DND-41 (cell line): Measurements from ENCODE around the gene PC.

Experiments
- ATAC-seq: fragments of 200-7000 bp; cut with Tn5 transposase; 3 replicates; pipeline ENCODE4 v1.9.1; 2021; ENCODE audit warnings: low read depth; ENCODE audit not compliant: insufficient read depth
- DNase-seq: peaks from one replicate; pipeline ENCODE4 v3.0.0-alpha.2; 2020
- H2AFZ ChIP-seq: 2 replicates; pipeline ENCODE4 v1.6.0; 2012; ENCODE audit warnings: low read depth, low read length
- H3K27ac ChIP-seq: 2 replicates; pipeline ENCODE4 v1.5.1; 2012; ENCODE audit warnings: low read length, inconsistent platforms
- H3K27me3 ChIP-seq: fragments of 200-600 bp; sonication (generic); 2 replicates; pipeline ENCODE4 v1.6.0; 2012; ENCODE audit warnings: low read length, mild to moderate bottlenecking, inconsistent platforms; ENCODE audit not compliant: insufficient read depth, poor library complexity
- H3K36me3 ChIP-seq: 2 replicates; pipeline ENCODE4 v1.5.1; 2012; ENCODE audit warnings: low read length, inconsistent platforms; ENCODE audit not compliant: insufficient read depth
- H3K4me1 ChIP-seq: 2 replicates; pipeline ENCODE4 v1.5.1; 2012; ENCODE audit warnings: mild to moderate bottlenecking, low read length; ENCODE audit not compliant: insufficient read depth
- H3K4me2 ChIP-seq: 2 replicates; pipeline ENCODE4 v1.6.0; 2012; ENCODE audit warnings: mild to moderate bottlenecking, moderate library complexity, low read length, inconsistent platforms; ENCODE audit not compliant: insufficient read depth
- H3K4me3 ChIP-seq, 2 experiments: fragments of 200-600 bp in 1 of 2; shearing (Covaris generic) in 1 of 2; 2 replicates each; pipeline ENCODE4 v1.5.1; 2012 to 2016; ENCODE audit warnings: inconsistent platforms in 2 of 2, low read length in 2 of 2, mild to moderate bottlenecking in 2 of 2, low read depth in 1 of 2, moderate library complexity in 1 of 2
- H3K79me2 ChIP-seq: 2 replicates; pipeline ENCODE4 v1.6.0; 2012; ENCODE audit warnings: low read length, inconsistent platforms; ENCODE audit not compliant: insufficient read depth
- H3K9ac ChIP-seq: 2 replicates; pipeline ENCODE4 v1.6.0; 2012; ENCODE audit warnings: low read depth, mild to moderate bottlenecking, inconsistent platforms, low read length, moderate library complexity
- H3K9me3 ChIP-seq: 2 replicates; pipeline ENCODE4 v1.5.1; 2012; ENCODE audit warnings: low read length, moderate library complexity, mild to moderate bottlenecking, inconsistent platforms; ENCODE audit not compliant: insufficient read depth, severe bottlenecking
- H4K20me1 ChIP-seq: 2 replicates; pipeline ENCODE4 v1.6.0; 2012; ENCODE audit warnings: low read length; ENCODE audit not compliant: insufficient read depth
- EZH2 ChIP-seq: IDR thresholded peaks from 3 replicates; pipeline ENCODE4 v1.6.1; 2012; ENCODE audit warnings: borderline replicate concordance, low read depth, mild to moderate bottlenecking, moderate library complexity, low read length, inconsistent platforms; ENCODE audit not compliant: severe bottlenecking
- TF ChIP-seq, protein P1 (sequence below): IDR thresholded peaks from 2 replicates; pipeline ENCODE4 v1.5.1; 2012; ENCODE audit warnings: borderline replicate concordance, low read length, moderate library complexity, mild to moderate bottlenecking; ENCODE audit not compliant: poor library complexity, severe bottlenecking; ENCODE audit errors: extremely low read depth

PC gene

DNA sequence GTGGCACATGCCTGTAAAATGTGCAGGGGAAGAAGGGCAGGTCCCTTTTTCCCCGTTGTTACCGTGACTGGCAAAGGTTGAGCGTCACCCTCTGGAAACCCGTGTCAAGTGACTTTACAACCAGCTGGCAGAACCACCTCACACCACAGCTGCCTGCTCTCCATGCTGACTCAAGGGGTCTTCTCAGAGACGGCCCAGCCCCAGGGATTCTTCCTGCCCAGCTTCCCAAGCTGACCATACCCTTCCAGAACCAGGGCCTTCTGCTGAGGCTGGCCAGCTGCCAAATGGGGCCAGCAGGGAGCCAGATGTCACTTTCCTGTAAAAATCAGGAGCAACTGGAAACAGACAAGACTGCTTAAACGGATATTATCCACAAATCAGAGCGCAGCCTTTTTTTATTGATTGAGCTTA lies 6.3 kb downstream of the PC start:
- Histone ChIP-seq H3K36me3 (0 out of 2 replicates have a peak, but pooled peaks cover 6% of the 10 kb centered on the region), H3K4me1 (peaks cover 4% of the 10 kb centered on the region), H3K9me3 (no peaks in the 10 kb centered on the region), H3K27me3 (no peaks in the 10 kb centered on the region), H4K20me1 (no peaks in the 10 kb centered on the region), H3K27ac (no peak overlapping the region), H3K9ac (no peak overlapping the region), H2AFZ (no peak overlapping the region), H3K4me2 (no peak overlapping the region), H3K4me3 (no peak overlapping the region), H3K79me2 (no peaks in the 10 kb centered on the region)
- DNase-seq = no peak
- TF ChIP-seq, protein P1, sequence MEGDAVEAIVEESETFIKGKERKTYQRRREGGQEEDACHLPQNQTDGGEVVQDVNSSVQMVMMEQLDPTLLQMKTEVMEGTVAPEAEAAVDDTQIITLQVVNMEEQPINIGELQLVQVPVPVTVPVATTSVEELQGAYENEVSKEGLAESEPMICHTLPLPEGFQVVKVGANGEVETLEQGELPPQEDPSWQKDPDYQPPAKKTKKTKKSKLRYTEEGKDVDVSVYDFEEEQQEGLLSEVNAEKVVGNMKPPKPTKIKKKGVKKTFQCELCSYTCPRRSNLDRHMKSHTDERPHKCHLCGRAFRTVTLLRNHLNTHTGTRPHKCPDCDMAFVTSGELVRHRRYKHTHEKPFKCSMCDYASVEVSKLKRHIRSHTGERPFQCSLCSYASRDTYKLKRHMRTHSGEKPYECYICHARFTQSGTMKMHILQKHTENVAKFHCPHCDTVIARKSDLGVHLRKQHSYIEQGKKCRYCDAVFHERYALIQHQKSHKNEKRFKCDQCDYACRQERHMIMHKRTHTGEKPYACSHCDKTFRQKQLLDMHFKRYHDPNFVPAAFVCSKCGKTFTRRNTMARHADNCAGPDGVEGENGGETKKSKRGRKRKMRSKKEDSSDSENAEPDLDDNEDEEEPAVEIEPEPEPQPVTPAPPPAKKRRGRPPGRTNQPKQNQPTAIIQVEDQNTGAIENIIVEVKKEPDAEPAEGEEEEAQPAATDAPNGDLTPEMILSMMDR = no peak
- no peak for TF ChIP-seq EZH2
- ATAC-seq = no peak

DNA sequence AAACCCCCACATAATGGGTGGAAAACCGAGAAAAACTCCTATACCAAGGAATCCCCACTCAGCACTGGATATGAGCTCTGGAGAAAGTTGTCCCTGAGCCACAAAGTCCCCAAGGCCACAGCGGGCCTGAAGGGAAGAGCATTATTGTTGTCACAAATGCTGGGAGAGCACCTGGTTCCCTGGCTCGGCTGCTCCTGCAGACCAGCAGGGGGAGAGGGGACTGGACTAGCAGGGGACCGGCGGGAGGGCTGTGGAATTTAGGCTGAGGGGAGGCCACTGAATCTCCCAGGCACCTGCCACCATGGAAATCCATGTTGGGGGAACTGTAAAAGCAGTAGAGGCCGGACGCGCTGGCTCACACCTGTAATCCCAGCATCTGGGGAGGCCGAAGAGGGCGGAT lies 7.0 kb downstream of the PC start:
- ATAC-seq (no peak), DNase-seq (no peak)
- H3K4me1 ChIP-seq = no peaks in the 10 kb centered on the region
- 0 out of 2 replicates have a peak, but pooled peaks cover 3% of the 10 kb centered on the region for H3K36me3 ChIP-seq
- no peak overlapping the region for H2AFZ ChIP-seq
- H4K20me1 ChIP-seq = no peaks in the 10 kb centered on the region
- H3K79me2 ChIP-seq = no peaks in the 10 kb centered on the region
- H3K27me3 ChIP-seq = no peaks in the 10 kb centered on the region
- H3K9ac ChIP-seq = no peak overlapping the region
- H3K4me2 ChIP-seq = no peak overlapping the region
- no peaks in the 10 kb centered on the region for H3K9me3 ChIP-seq
- TF ChIP-seq, protein P1 = no peak
- no peak for TF ChIP-seq EZH2
- H3K27ac ChIP-seq = no peak overlapping the region
- no peak overlapping the region for H3K4me3 ChIP-seq

DNA sequence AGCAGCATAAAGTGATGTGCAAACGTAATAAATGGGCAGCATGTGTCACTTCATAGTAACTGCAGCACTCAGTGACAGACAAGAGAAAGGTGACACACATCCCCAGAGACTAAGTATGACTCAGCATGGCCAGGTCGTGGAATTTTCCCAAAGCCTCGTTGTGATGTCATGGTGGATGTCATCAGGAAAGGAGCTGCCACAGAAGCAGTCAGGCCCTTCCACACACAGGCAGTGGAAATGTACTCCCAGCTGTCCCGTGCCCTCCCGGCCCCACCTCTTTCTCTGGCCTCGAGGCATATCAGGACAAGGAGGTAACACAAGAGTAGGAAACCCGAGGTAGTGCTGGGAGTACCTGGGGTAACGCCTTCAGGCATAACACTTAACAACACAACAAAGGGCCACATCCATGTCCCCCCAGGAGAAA lies 8.1 kb downstream of the PC start:
- H3K27me3 ChIP-seq = no peaks in the 10 kb centered on the region
- 0 out of 2 replicates have a peak, but pooled peaks cover 3% of the 10 kb centered on the region for H3K36me3 ChIP-seq
- H3K9ac ChIP-seq = no peak overlapping the region
- H3K4me1 ChIP-seq = no peaks in the 10 kb centered on the region
- no peak overlapping the region for H3K4me2 ChIP-seq
- TF ChIP-seq, protein P1 = no peak
- TF ChIP-seq EZH2 = no peak
- ATAC-seq (no peak), DNase-seq (no peak)
- no peaks in the 10 kb centered on the region for H3K79me2 ChIP-seq
- H2AFZ ChIP-seq = no peak overlapping the region
- H3K4me3 ChIP-seq = no peak overlapping the region
- H3K9me3 ChIP-seq = no peaks in the 10 kb centered on the region
- H3K27ac ChIP-seq = no peak overlapping the region
- no peaks in the 10 kb centered on the region for H4K20me1 ChIP-seq
